Measurements from ENCODE around the gene RAD18.

RAD18 gene

GRCh38 chr3:8884630-8885290 lies 78.5 kb downstream of the RAD18 start:
- H3K9me3 Mint-ChIP-seq = no peaks in the 10 kb centered on the region
- peaks cover 9% of the 10 kb centered on the region for H3K4me1 Mint-ChIP-seq (ENCODE audit: low read depth)
- H3K27ac Mint-ChIP-seq = no peak overlapping the region
- peaks cover 89% of the 10 kb centered on the region for H3K36me3 Mint-ChIP-seq (ENCODE audit: low read depth)
- no peak overlapping the region for H3K4me3 Mint-ChIP-seq
- no peaks in the 10 kb centered on the region for H3K27me3 Mint-ChIP-seq

GRCh38 chr3:8882642-8883041 lies 80.6 kb downstream of the RAD18 start:
- Mint-ChIP-seq H3K27ac (peak overlapping the region; percentile 7), H3K4me1 (ENCODE audit: low read depth) (peaks cover 4% of the 10 kb centered on the region), H3K27me3 (no peaks in the 10 kb centered on the region), H3K9me3 (no peaks in the 10 kb centered on the region), H3K36me3 (ENCODE audit: low read depth) (peaks cover 94% of the 10 kb centered on the region), H3K4me3 (no peak overlapping the region)

GRCh38 chr3:8882171-8882593 lies 81.1 kb downstream of the RAD18 start:
- Mint-ChIP-seq H3K4me3 (no peak overlapping the region), H3K36me3 (ENCODE audit: low read depth) (peaks cover 94% of the 10 kb centered on the region), H3K27ac (no peak overlapping the region)

DNA sequence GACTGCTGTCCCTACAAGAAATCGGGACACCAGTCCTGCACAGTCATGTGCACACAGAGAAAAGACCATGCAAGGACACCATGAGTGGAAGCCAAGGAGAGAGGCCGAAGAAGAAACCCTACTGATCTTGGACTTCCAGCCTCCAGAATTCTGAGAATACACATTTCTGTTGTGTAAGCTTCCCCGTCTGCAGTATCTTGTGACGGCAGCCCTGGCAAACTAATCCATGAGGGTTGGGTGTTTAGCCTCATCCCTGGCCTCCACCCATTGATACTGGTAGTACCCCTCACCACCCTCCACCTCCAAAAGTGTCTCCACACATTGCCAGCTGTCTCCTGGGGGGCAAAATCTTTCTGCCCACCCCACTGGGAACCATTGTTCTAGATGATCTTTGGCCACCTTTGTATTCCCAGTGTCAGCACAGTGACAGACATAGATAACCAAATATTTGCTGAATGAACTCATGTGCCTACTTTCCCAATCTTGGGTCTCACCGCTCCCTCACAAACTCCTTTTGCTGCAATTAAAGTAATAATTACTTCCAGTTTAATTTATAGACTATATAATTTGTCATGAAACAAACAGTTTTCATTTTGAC lies 83.8 kb downstream of the RAD18 start:
- H3K9me3 Mint-ChIP-seq = no peaks in the 10 kb centered on the region
- peaks cover 4% of the 10 kb centered on the region for H3K4me1 Mint-ChIP-seq (ENCODE audit: low read depth)
- no peaks in the 10 kb centered on the region for H3K27me3 Mint-ChIP-seq
- peaks cover 76% of the 10 kb centered on the region for H3K36me3 Mint-ChIP-seq (ENCODE audit: low read depth)
- H3K27ac Mint-ChIP-seq = no peak overlapping the region
- H3K4me3 Mint-ChIP-seq = no peak overlapping the region

More at GRCh38 chr3:8882171-8882593, 81.1 kb downstream of the RAD18 start:
- Mint-ChIP-seq H3K9me3 (no peaks in the 10 kb centered on the region), H3K4me1 (ENCODE audit: low read depth) (peaks cover 4% of the 10 kb centered on the region), H3K27me3 (no peaks in the 10 kb centered on the region)

DNA sequence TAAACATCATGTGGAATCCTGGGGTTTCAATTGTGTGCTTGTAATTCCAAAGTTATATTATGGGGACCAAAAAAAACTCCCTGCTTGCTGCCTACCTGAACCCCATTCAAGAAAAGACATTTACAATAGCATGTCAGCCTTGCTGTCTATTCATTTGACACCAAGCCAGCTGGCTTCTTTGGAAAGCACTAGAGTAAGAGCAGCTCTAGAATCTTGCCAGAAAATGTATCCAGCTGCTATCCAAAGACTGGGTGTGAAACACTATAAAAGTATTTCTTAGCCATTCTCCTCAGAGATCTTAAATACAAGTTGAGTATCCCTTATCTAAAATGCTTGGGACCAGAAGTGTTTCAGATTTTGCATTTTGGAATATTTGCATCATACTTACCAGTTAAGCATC lies 87.4 kb downstream of the RAD18 start:
- Mint-ChIP-seq H3K9me3 (no peaks in the 10 kb centered on the region), H3K4me3 (no peak overlapping the region), H3K27me3 (no peaks in the 10 kb centered on the region), H3K27ac (no peak overlapping the region), H3K36me3 (ENCODE audit: low read depth) (peaks cover 46% of the 10 kb centered on the region), H3K4me1 (ENCODE audit: low read depth) (no peaks in the 10 kb centered on the region)

GRCh38 chr3:8873740-8874139 lies 89.5 kb downstream of the RAD18 start:
- Mint-ChIP-seq H3K4me3 (no peak overlapping the region), H3K27me3 (no peaks in the 10 kb centered on the region), H3K9me3 (no peaks in the 10 kb centered on the region), H3K4me1 (ENCODE audit: low read depth) (no peaks in the 10 kb centered on the region), H3K27ac (no peak overlapping the region), H3K36me3 (ENCODE audit: low read depth) (peaks cover 33% of the 10 kb centered on the region)

DNA sequence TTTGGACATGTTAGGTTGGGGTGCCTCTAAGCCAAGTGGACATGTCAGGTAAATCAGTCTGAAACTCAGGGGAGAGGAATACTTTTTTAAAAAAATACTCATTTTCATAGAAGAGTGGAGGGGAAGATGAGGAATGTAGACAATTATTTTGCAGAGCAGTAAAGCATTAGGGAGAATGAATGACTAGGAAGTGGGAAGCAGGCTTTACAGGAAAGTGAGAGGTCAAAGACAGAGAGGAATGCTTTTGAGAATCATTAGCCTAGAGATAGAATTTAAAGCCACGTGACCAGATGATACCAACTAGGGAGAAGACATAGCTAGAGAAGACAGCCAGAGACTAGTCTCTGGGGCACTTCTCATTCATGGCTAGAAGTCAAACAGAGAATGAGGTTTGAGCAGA lies 91.0 kb downstream of the RAD18 start:
- Mint-ChIP-seq H3K9me3 (no peaks in the 10 kb centered on the region), H3K4me3 (no peak overlapping the region), H3K27me3 (no peaks in the 10 kb centered on the region), H3K36me3 (ENCODE audit: low read depth) (peaks cover 18% of the 10 kb centered on the region), H3K27ac (no peak overlapping the region), H3K4me1 (ENCODE audit: low read depth) (no peaks in the 10 kb centered on the region)

DNA sequence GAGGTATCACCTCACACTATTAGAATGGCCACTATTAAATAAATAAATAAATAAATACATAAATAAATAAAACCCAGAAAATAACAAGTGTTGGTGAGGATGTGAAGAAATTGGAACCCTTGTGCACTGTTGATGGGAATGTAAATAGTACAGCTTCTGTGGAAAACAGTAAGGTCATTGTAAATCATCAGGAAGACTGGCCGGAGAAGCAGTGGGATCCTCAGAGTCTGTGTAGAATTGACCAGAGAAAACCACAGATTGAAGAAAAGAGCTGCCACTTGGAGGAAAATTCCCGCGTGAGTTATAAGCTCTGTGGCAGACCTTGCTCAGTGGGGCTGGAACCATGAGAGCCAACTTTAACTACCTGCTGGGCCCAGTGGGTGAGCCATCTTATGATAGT lies 92.0 kb downstream of the RAD18 start:
- H3K4me3 Mint-ChIP-seq = no peak overlapping the region
- no peak overlapping the region for H3K27ac Mint-ChIP-seq
- H3K4me1 Mint-ChIP-seq (ENCODE audit: low read depth) = no peaks in the 10 kb centered on the region

DNA sequence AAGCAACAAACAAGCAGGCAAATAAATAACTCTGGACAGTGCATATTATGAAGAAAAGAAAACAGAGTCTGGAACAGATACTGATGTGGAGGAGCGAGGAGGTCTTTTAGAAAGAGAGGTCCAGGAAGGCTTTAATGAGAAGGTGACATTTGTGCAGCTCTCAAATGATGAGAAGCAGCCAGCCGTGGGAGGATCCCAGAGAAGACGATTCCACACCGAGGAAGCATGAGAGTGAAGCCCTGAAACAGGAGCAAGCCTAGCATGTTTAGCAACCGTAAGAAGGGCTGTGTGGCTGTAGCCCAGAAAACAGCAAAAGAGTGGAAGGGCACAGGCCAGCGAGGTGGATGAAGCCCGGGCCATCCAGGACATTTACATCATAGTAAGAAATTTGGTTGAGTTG lies 93.1 kb downstream of the RAD18 start:
- no peak overlapping the region for H3K4me3 Mint-ChIP-seq
- no peaks in the 10 kb centered on the region for H3K9me3 Mint-ChIP-seq

More for the DNA sequence above, 92.0 kb downstream of the RAD18 start:
- no peaks in the 10 kb centered on the region for H3K27me3 Mint-ChIP-seq
- H3K36me3 Mint-ChIP-seq (ENCODE audit: low read depth) = peaks cover 9% of the 10 kb centered on the region
- H3K9me3 Mint-ChIP-seq = no peaks in the 10 kb centered on the region

DNA sequence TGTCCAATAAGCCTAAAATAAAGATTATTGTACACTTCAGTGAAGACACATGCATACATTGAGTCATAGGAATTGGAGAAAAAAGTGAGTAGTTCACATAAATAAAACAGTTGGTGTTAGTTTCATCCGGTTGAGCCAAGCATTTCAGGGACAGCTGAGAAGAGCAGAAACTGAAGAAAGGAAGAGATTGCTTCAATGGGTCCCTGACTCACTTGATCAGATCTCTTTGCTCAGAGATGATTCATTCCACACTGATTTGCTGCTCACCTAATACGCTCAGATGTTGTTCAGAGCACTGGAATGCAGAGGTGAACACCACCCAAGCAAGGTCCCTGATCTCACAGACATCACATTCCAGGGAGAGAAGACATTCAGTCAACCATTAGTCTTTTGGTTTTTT lies 93.7 kb downstream of the RAD18 start:
- Mint-ChIP-seq H3K36me3 (ENCODE audit: low read depth) (peaks cover 8% of the 10 kb centered on the region), H3K4me3 (no peak overlapping the region), H3K27ac (no peak overlapping the region), H3K4me1 (ENCODE audit: low read depth) (no peaks in the 10 kb centered on the region), H3K9me3 (no peaks in the 10 kb centered on the region), H3K27me3 (no peaks in the 10 kb centered on the region)

More for the DNA sequence above, 93.1 kb downstream of the RAD18 start:
- Mint-ChIP-seq H3K36me3 (ENCODE audit: low read depth) (peaks cover 8% of the 10 kb centered on the region), H3K27me3 (no peaks in the 10 kb centered on the region), H3K27ac (no peak overlapping the region), H3K4me1 (ENCODE audit: low read depth) (no peaks in the 10 kb centered on the region)

DNA sequence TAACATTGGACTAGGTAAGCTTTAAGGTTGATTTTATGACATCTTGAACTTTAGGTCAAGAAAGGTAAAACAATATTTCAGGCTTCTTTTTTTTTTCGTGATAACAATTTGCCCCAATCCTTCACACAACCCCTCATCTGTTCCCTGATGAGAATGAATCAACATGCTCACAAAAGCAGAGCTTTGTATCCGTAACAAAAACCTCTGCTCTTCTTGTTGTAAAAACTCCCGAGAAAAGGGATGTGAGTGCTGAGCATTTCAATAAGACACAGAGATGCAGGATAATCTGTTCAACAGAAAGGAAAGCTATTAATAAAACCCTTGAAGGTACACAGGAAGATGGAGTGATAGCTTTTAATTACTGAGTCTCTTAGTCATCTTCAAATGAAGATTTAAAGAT lies 94.3 kb downstream of the RAD18 start:
- H3K36me3 Mint-ChIP-seq (ENCODE audit: low read depth) = peaks cover 8% of the 10 kb centered on the region
- no peaks in the 10 kb centered on the region for H3K9me3 Mint-ChIP-seq
- H3K4me3 Mint-ChIP-seq = no peak overlapping the region
- no peak overlapping the region for H3K27ac Mint-ChIP-seq
- no peaks in the 10 kb centered on the region for H3K4me1 Mint-ChIP-seq (ENCODE audit: low read depth)
- no peaks in the 10 kb centered on the region for H3K27me3 Mint-ChIP-seq

DNA sequence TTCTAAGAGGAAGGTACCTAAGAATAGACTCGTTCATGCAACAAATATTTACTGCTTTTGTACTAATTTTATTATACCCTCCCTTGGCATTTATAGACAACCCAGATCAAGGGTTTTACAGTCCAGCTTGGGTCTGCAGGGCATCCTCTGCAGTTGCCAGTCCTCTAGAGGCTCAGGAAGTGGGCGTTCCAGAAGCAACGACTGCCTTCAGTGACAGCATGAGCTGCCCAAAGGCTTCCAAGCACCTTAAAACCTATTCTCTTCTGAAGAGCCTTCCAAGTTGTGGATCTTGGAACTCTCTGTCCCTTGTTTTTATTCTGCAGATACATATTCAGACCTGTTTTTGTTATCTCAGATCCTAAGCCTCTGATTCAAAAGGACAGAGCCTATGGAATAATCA lies 95.6 kb downstream of the RAD18 start:
- peaks cover 8% of the 10 kb centered on the region for H3K36me3 Mint-ChIP-seq (ENCODE audit: low read depth)
- H3K4me3 Mint-ChIP-seq = no peak overlapping the region
- no peaks in the 10 kb centered on the region for H3K27me3 Mint-ChIP-seq
- H3K9me3 Mint-ChIP-seq = no peaks in the 10 kb centered on the region
- no peak overlapping the region for H3K27ac Mint-ChIP-seq
- H3K4me1 Mint-ChIP-seq (ENCODE audit: low read depth) = no peaks in the 10 kb centered on the region

GRCh38 chr3:8865697-8866096 lies 97.6 kb downstream of the RAD18 start:
- H3K27ac Mint-ChIP-seq = no peak overlapping the region
- H3K4me3 Mint-ChIP-seq = no peak overlapping the region
- H3K36me3 Mint-ChIP-seq (ENCODE audit: low read depth) = peaks cover 8% of the 10 kb centered on the region
- H3K27me3 Mint-ChIP-seq = no peaks in the 10 kb centered on the region
- no peaks in the 10 kb centered on the region for H3K4me1 Mint-ChIP-seq (ENCODE audit: low read depth)
- H3K9me3 Mint-ChIP-seq = no peaks in the 10 kb centered on the region

GRCh38 chr3:8864402-8865350 lies 98.6 kb downstream of the RAD18 start:
- no peaks in the 10 kb centered on the region for H3K4me1 Mint-ChIP-seq (ENCODE audit: low read depth)
- H3K36me3 Mint-ChIP-seq (ENCODE audit: low read depth) = peaks cover 2% of the 10 kb centered on the region
- H3K27ac Mint-ChIP-seq = no peak overlapping the region
- no peaks in the 10 kb centered on the region for H3K9me3 Mint-ChIP-seq
- no peak overlapping the region for H3K4me3 Mint-ChIP-seq
- no peaks in the 10 kb centered on the region for H3K27me3 Mint-ChIP-seq

- Mint-ChIP-seq H3K27ac (no peak overlapping the region), H3K4me3 (no peak overlapping the region), H3K9me3 (no peaks in the 10 kb centered on the region), H3K27me3 (no peaks in the 10 kb centered on the region), H3K4me1 (ENCODE audit: low read depth) (no peaks in the 10 kb centered on the region), H3K36me3 (ENCODE audit: low read depth) (no peaks in the 10 kb centered on the region)
Observed at GRCh38 chr3:8863891-8864290, 99.4 kb downstream of the RAD18 start.
